SK-N-SH (cell line): ENCODE measurements around the gene SH2D3A. TPM values are rescaled to one million over a fixed set of nuclear protein-coding genes. Genes with fewer than 3 reads are reported as not detected.

ENCODE experiments used
- CTCF ChIA-PET: fragments of 300-600, 350-600 bp; formaldehyde crosslinking; extraction: SDS; loops from one replicate; lab custom pipeline; 2021; lab: Yijun Ruan, JAX
- POLR2A ChIA-PET: fragments of 350-600 bp; sonication (Branson Sonifier 250); formaldehyde crosslinking; extraction: SDS; loops from one replicate; lab custom pipeline; 2020; ENCODE audit warnings: antibody characterized with exemption, inconsistent platforms; lab: Yijun Ruan, JAX
- DNase-seq: peaks from one replicate; pipeline ENCODE4 v3.0.0; 2012
- H2AFZ ChIP-seq: fragments of 200-600 bp; sonication (generic); 2 replicates; pipeline ENCODE4 v1.8.1; 2016; ENCODE audit warnings: antibody characterized with exemption, mild to moderate bottlenecking, low read depth
- H3F3A ChIP-seq: fragments of 200-600 bp; sonication (generic); replicated peaks from 2 replicates; pipeline ENCODE3; 2016; ENCODE audit warnings: antibody characterized with exemption, mild to moderate bottlenecking; ENCODE audit not compliant: insufficient read depth
- H3K27ac ChIP-seq, 2 experiments: fragments of 200-500 bp in 1 of 2; fragments of 200-600 bp in 1 of 2; sonication (Bioruptor generic) in 1 of 2; sonication (generic), shearing (Covaris generic) in 1 of 2; 2 replicates each; pipeline versions ENCODE4 v1.5.1 to v1.6.1; 2014 to 2016; ENCODE audit warnings: low read depth in 2 of 2, inconsistent platforms in 1 of 2, low read length in 1 of 2, mild to moderate bottlenecking in 1 of 2, mixed read lengths in 1 of 2
- H3K27me3 ChIP-seq: fragments of 200-600 bp; sonication (generic), shearing (Covaris generic); 2 replicates; pipeline ENCODE4 v1.6.1; 2016; ENCODE audit warnings: mixed run types; ENCODE audit not compliant: insufficient read depth
- H3K36me3 ChIP-seq, 2 experiments: fragments of 200-500 bp in 1 of 2; fragments of 200-600 bp in 1 of 2; sonication (Bioruptor generic) in 1 of 2; sonication (generic) in 1 of 2; replicated peaks in 1 of 2; 2 replicates each; pipeline versions ENCODE3 to v1.5.1; 2014 to 2016; ENCODE audit warnings: low read length in 1 of 2, mild to moderate bottlenecking in 1 of 2; ENCODE audit not compliant: insufficient read depth in 2 of 2, control insufficient read depth in 1 of 2
- H3K4me1 ChIP-seq, 2 experiments: fragments of 200-500 bp in 1 of 2; fragments of 200-600 bp in 1 of 2; sonication (Bioruptor generic) in 1 of 2; sonication (generic), shearing (Covaris generic) in 1 of 2; 2 replicates each; pipeline versions ENCODE4 v1.5.1 to v1.6.1; 2014 to 2016; ENCODE audit warnings: low read depth in 1 of 2, low read length in 1 of 2, mixed run types in 1 of 2; ENCODE audit not compliant: insufficient read depth in 2 of 2, control insufficient read depth in 1 of 2
- H3K4me2 ChIP-seq: fragments of 200-600 bp; sonication (generic), shearing (Covaris generic); 2 replicates; pipeline ENCODE4 v1.6.1; 2017; ENCODE audit warnings: mixed run types
- H3K4me3 ChIP-seq, 2 experiments: fragments of 200-500 bp in 1 of 2; fragments of 200-600 bp in 1 of 2; sonication (Bioruptor generic) in 1 of 2; sonication (generic), shearing (Covaris generic) in 1 of 2; 2 replicates each; pipeline versions ENCODE4 v1.5.1 to v1.8.1; 2014 to 2016; ENCODE audit warnings: low read depth in 2 of 2, inconsistent platforms in 1 of 2, low read length in 1 of 2, mild to moderate bottlenecking in 1 of 2, mixed read lengths in 1 of 2, moderate library complexity in 1 of 2
- H3K79me2 ChIP-seq: fragments of 200-600 bp; sonication (generic); 2 replicates; pipeline ENCODE4 v1.8.1; 2017; ENCODE audit warnings: mild to moderate bottlenecking; ENCODE audit not compliant: insufficient read depth
- H3K9ac ChIP-seq: fragments of 200-600 bp; sonication (generic); 2 replicates; pipeline ENCODE4 v1.6.1; 2017; ENCODE audit warnings: mixed run types
- H3K9me2 ChIP-seq: fragments of 200-600 bp; sonication (generic); 2 replicates; pipeline ENCODE4 v1.6.1; 2017; ENCODE audit warnings: mixed run types
- H3K9me3 ChIP-seq: fragments of 200-600 bp; sonication (generic); 2 replicates; pipeline ENCODE4 v1.6.1; 2017; ENCODE audit warnings: mixed run types, mild to moderate bottlenecking, moderate library complexity
- H4K20me1 ChIP-seq: fragments of 200-600 bp; sonication (generic); 2 replicates; pipeline ENCODE4 v1.6.1; 2017; ENCODE audit warnings: mild to moderate bottlenecking, mixed run types; ENCODE audit not compliant: insufficient read depth
- CHD2 ChIP-seq: fragments of 150-350 bp; IDR thresholded peaks from 2 replicates; pipeline ENCODE4 v1.6.1; 2018; ENCODE audit warnings: low read length; ENCODE audit not compliant: partially characterized antibody
- CTCF ChIP-seq: fragments of 200-600 bp; sonication (generic); IDR thresholded peaks from 2 replicates; pipeline ENCODE4 v1.6.1; 2017; ENCODE audit warnings: antibody characterized with exemption, mild to moderate bottlenecking, moderate library complexity
- EZH2phosphoT487 ChIP-seq: fragments of 200-600 bp; sonication (generic); IDR thresholded peaks from 2 replicates; pipeline ENCODE4 v1.6.1; 2017; ENCODE audit warnings: low read depth, mixed run types, mild to moderate bottlenecking, antibody characterized with exemption, moderate library complexity, borderline replicate concordance
- MXI1 ChIP-seq: IDR thresholded peaks from 2 replicates; pipeline ENCODE4 v1.6.1; 2012; ENCODE audit warnings: mild to moderate bottlenecking, low read depth, low read length, improper control_type of control experiment
- NFIC ChIP-seq: IDR thresholded peaks from 2 replicates; pipeline ENCODE4 v1.4.0; 2012; ENCODE audit warnings: borderline replicate concordance
- NRF1 ChIP-seq: IDR thresholded peaks from 2 replicates; pipeline ENCODE4 v1.6.1; 2012; ENCODE audit warnings: low read depth, mild to moderate bottlenecking, low read length
- POLR2AphosphoS5 ChIP-seq: IDR thresholded peaks from 2 replicates; pipeline ENCODE4 v1.6.1; 2012; ENCODE audit warnings: low read depth, low read length
- RAD21 ChIP-seq: IDR thresholded peaks from 2 replicates; pipeline ENCODE4 v1.6.1; 2012; ENCODE audit warnings: mild to moderate bottlenecking, low read length
- REST ChIP-seq: IDR thresholded peaks from 2 replicates; pipeline ENCODE4 v1.6.1; 2012; ENCODE audit warnings: mild to moderate bottlenecking, low read depth, low read length, moderate library complexity
- RFX5 ChIP-seq: IDR thresholded peaks from 2 replicates; pipeline ENCODE4 v1.6.1; 2012; ENCODE audit warnings: mild to moderate bottlenecking, improper control_type of control experiment, low read length
- RXRA ChIP-seq: IDR thresholded peaks from 2 replicates; pipeline ENCODE4 v1.4.0; 2012; ENCODE audit warnings: low read depth, mild to moderate bottlenecking, borderline replicate concordance
- TCF12 ChIP-seq: IDR thresholded peaks from 2 replicates; pipeline ENCODE4 v1.4.0; 2012
- TEAD4 ChIP-seq: IDR thresholded peaks from 2 replicates; pipeline ENCODE4 v1.4.0; 2012; ENCODE audit warnings: mild to moderate bottlenecking, borderline replicate concordance; ENCODE audit not compliant: insufficient read depth
- USF1 ChIP-seq: IDR thresholded peaks from 2 replicates; pipeline ENCODE4 v1.4.0; 2012; ENCODE audit warnings: low read depth, borderline replicate concordance
- WGBS: methylation state at CpG from one replicate; pipeline ENCODE4 v1.1.6; 2017; ENCODE audit warnings: low lambda C conversion rate; 5-methylcytosine and 5-hydroxymethylcytosine counted together
- polyA plus RNA-seq, 3 experiments: library from polyadenylated mRNA; depleted of rRNA; stranded (reverse); fragments of >200 nt; gene quantifications; 2 replicates each; pipeline ENCODE4 v1.2.3, GENCODE V29; 2012

SH2D3A gene
- polyA plus RNA-seq, 1 of the 3 experiments (the other 2 are of a cell fraction), result 0.35 TPM

GRCh38 chr19:6769006-6769619, 1.9 kb upstream of the SH2D3A start:
- CTCF ChIA-PET, result interaction anchor here (1.1 to 2.4 kb wide), 3 partner anchors 12 to 138 kb away, joined by 3 to 5 read pairs (median 4); no protein-coding TSS in a partner anchor
- Histone ChIP-seq H3K9me3 (no peaks in the 10 kb centered on the region), H3K4me3 (no peak overlapping the region), H3K36me3 (no peaks in the 10 kb centered on the region), H3F3A (peaks cover 14% of the 10 kb centered on the region), H3K4me1 (no peaks in the 10 kb centered on the region; a peak in 2 of 4 replicates), H3K79me2 (no peaks in the 10 kb centered on the region), H3K9ac (no peak overlapping the region)
- 32% methylated on average over 11 of the region's 11 CpGs for WGBS
- TF ChIP-seq RFX5, result no peak
- TF ChIP-seq CTCF, result peak; percentile 57
- no peak for TF ChIP-seq MXI1
- no peak for TF ChIP-seq CHD2
- no peak for TF ChIP-seq NRF1
- TF ChIP-seq POLR2AphosphoS5, result no peak
- TF ChIP-seq USF1, result no peak
- TF ChIP-seq RAD21, result peak; percentile 49
- TF ChIP-seq, all 33 proteins: peak for 2
- Histone ChIP-seq H3K9me2 (no peaks in the 10 kb centered on the region), H2AFZ (no peak overlapping the region), H3K27me3 (peaks cover 11% of the 10 kb centered on the region; the same call in 1 of the 2 replicates), H3K27ac (no peak overlapping the region), H4K20me1 (no peaks in the 10 kb centered on the region), H3K4me2 (no peak overlapping the region)
- POLR2A ChIA-PET, result no interaction called here
- DNase-seq, result peak; percentile 58

- Histone ChIP-seq H4K20me1 (no peaks in the 10 kb centered on the region), H3F3A (peaks cover 14% of the 10 kb centered on the region), H3K36me3 (no peaks in the 10 kb centered on the region), H3K4me3 (no peak overlapping the region), H3K4me1 (no peaks in the 10 kb centered on the region; a peak in 2 of 4 replicates), H3K79me2 (no peaks in the 10 kb centered on the region), H3K9me2 (no peaks in the 10 kb centered on the region), H3K4me2 (no peak overlapping the region), H3K27ac (no peak overlapping the region), H3K9me3 (no peaks in the 10 kb centered on the region), H2AFZ (no peak overlapping the region), H3K27me3 (peaks cover 11% of the 10 kb centered on the region; the same call in 1 of the 2 replicates), H3K9ac (no peak overlapping the region)
- DNase-seq, result no peak
- 35% methylated on average over 7 of the region's 8 CpGs for WGBS
- TF ChIP-seq EZH2phosphoT487 (no peak), RXRA (no peak), TEAD4 (no peak), TCF12 (no peak), POLR2AphosphoS5 (no peak), NFIC (no peak), REST (no peak), CHD2 (no peak)
- ChIA-PET POLR2A (no interaction called here), CTCF (interaction anchor here (1.1 to 2.4 kb wide), 2 partner anchors 16 to 137 kb away, joined by 3 to 5 read pairs; no protein-coding TSS in a partner anchor)
Observed at GRCh38 chr19:6768236-6768785, 1.1 kb upstream of the SH2D3A start.
